Urinary bladder (tissue), 4 donors: ENCODE measurements around the gene ACAN. TPM values are rescaled to one million over a fixed set of nuclear protein-coding genes. Genes with fewer than 3 reads are reported as not detected.

ENCODE experiments used
- DNase-seq: peaks from one replicate; pipeline ENCODE4 v3.0.0-alpha.2; 2015; ENCODE audit errors: extremely low spot score
- H3K27ac ChIP-seq: one replicate; pipeline ENCODE4 v1.5.1; 2013; ENCODE audit warnings: low read depth, mild to moderate bottlenecking, moderate library complexity
- H3K36me3 ChIP-seq: one replicate; pipeline ENCODE4 v1.6.1; 2013; ENCODE audit warnings: mild to moderate bottlenecking, moderate library complexity; ENCODE audit not compliant: insufficient read depth
- H3K4me1 ChIP-seq: one replicate; pipeline ENCODE4 v1.6.1; 2013; ENCODE audit warnings: mild to moderate bottlenecking, moderate library complexity; ENCODE audit not compliant: insufficient read depth
- H3K4me3 ChIP-seq: one replicate; pipeline ENCODE4 v1.5.1; 2013; ENCODE audit warnings: low read depth, low read length
- WGBS: extraction: QIAGEN DNeasy Blood & Tissue Kit; methylation state at CpG from one replicate; pipeline ENCODE4 v1.1.7; 2013; 5-methylcytosine and 5-hydroxymethylcytosine counted together
- polyA plus RNA-seq: library from polyadenylated mRNA; stranded (reverse); fragments of 200-250 nt; gene quantifications from one replicate; pipeline ENCODE4 v1.2.3, GENCODE V29; 2013
- total RNA-seq: library from RNA; depleted of rRNA; stranded (reverse); fragments of >200 nt; gene quantifications from one replicate; pipeline ENCODE4 v1.2.3, GENCODE V29; 2014
- donor health status: healthy with polysubstance abuse.
- donor health status: healthy.

The ACAN gene
- total and polyA plus RNA-seq, 2 donors = 0.71 to 5.0 TPM

GRCh38 chr15:88880944-88881740, 77.9 kb downstream of the ACAN start:
- no peaks in the 10 kb centered on the region for H3K36me3 ChIP-seq
- no peaks in the 10 kb centered on the region for H3K4me1 ChIP-seq
- H3K27ac ChIP-seq = no peak overlapping the region
- WGBS = 96% methylated on average over 31 of the region's 31 CpGs
- no peak overlapping the region for H3K4me3 ChIP-seq
- DNase-seq = no peak

DNA sequence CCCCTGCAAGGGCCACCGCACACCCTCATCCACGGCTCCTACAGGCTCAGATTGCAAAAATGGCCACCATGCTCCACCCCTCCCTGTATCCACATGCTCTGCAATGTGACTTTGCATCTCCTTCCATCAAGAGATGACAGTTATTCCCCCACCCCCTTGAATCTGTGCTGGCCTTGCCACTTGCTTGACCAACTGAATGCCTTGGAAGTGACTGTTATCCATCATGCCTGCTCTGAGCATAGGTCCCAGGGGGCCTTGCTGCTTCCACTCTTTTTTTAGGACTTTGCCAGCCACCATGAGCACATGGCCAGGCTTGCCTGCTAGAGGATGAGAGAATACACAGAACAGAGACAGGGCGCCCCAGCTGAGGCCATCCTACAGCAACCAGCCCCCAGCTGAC, 78.5 kb downstream of the ACAN start:
- Histone ChIP-seq H3K36me3 (no peaks in the 10 kb centered on the region), H3K27ac (no peak overlapping the region), H3K4me3 (no peak overlapping the region), H3K4me1 (no peaks in the 10 kb centered on the region)
- 98% methylated on average over 3 of the region's 3 CpGs for WGBS
- no peak for DNase-seq

GRCh38 chr15:88882785-88883184, 79.5 kb downstream of the ACAN start:
- H3K36me3 ChIP-seq = no peaks in the 10 kb centered on the region
- 84% methylated on average over 4 of the region's 4 CpGs for WGBS
- no peak overlapping the region for H3K27ac ChIP-seq
- H3K4me1 ChIP-seq = no peaks in the 10 kb centered on the region
- no peak overlapping the region for H3K4me3 ChIP-seq
- no peak for DNase-seq

GRCh38 chr15:88887068-88887580, 83.9 kb downstream of the ACAN start:
- WGBS = 90% methylated on average over 18 of the region's 18 CpGs
- DNase-seq = no peak
- no peak overlapping the region for H3K4me3 ChIP-seq
- H3K36me3 ChIP-seq = no peaks in the 10 kb centered on the region
- no peak overlapping the region for H3K27ac ChIP-seq
- H3K4me1 ChIP-seq = no peaks in the 10 kb centered on the region

DNA sequence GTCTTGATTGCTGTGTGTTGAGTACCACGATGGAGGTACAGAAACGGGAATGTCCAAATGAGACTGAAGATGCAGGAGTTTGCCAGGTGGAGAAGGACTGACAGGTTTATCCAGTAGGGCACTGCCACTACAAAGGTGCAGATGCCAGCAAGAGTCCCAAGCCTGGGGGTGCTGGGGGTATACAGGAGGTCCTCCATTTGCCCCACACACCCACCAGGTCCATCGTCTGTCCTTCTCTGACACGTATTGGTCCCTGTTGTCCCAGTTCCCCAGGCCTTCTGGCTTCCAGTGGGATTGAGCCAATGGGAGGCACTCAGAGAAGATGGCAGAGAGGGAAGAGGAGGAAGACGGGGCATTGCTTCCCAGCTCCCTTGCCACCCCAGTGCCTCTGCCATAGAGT, 85.5 kb downstream of the ACAN start:
- no peaks in the 10 kb centered on the region for H3K4me1 ChIP-seq
- no peak overlapping the region for H3K4me3 ChIP-seq
- DNase-seq = no peak
- no peaks in the 10 kb centered on the region for H3K36me3 ChIP-seq
- WGBS = 94% methylated on average over 5 of the region's 5 CpGs
- no peak overlapping the region for H3K27ac ChIP-seq

- no peak overlapping the region for H3K27ac ChIP-seq
- H3K4me1 ChIP-seq = no peaks in the 10 kb centered on the region
- DNase-seq = no peak
- no peak overlapping the region for H3K4me3 ChIP-seq
- 85% methylated on average over 4 of the region's 4 CpGs for WGBS
- H3K36me3 ChIP-seq = no peaks in the 10 kb centered on the region
Observed at GRCh38 chr15:88890495-88890894, 87.3 kb downstream of the ACAN start.

- 80% methylated on average over 7 of the region's 7 CpGs for WGBS
- H3K27ac ChIP-seq = no peak overlapping the region
- H3K4me3 ChIP-seq = no peak overlapping the region
- no peak for DNase-seq
- H3K36me3 ChIP-seq = no peaks in the 10 kb centered on the region
- no peaks in the 10 kb centered on the region for H3K4me1 ChIP-seq
Observed at GRCh38 chr15:88891540-88892254, 88.5 kb downstream of the ACAN start.

DNA sequence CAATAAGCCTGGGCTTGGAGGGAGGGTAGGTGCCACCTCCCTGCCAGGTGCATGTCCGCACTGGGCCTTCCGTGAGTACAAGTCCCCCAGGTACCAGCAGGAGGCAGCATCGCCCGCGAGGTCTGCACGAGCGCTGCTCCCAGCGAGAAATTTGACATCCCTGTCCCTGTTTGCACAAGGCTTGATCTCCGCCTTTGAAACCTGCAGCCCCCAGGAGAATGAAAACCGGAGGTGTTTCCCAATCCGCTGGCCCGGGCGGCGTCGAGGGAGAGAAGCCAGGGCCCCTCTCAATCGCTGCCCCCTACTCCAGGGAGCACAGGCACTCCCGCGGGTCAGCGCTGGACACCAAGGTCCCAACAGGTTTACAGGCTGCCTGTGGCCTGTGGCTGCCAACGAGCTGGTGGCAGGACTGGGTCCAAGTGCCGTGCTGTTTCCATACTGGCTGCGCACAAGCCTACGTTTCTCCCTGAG, 91.1 kb downstream of the ACAN start:
- 3% methylated on average over 23 of the region's 23 CpGs for WGBS
- DNase-seq = no peak
- peaks cover 3% of the 10 kb centered on the region for H3K4me1 ChIP-seq

DNA sequence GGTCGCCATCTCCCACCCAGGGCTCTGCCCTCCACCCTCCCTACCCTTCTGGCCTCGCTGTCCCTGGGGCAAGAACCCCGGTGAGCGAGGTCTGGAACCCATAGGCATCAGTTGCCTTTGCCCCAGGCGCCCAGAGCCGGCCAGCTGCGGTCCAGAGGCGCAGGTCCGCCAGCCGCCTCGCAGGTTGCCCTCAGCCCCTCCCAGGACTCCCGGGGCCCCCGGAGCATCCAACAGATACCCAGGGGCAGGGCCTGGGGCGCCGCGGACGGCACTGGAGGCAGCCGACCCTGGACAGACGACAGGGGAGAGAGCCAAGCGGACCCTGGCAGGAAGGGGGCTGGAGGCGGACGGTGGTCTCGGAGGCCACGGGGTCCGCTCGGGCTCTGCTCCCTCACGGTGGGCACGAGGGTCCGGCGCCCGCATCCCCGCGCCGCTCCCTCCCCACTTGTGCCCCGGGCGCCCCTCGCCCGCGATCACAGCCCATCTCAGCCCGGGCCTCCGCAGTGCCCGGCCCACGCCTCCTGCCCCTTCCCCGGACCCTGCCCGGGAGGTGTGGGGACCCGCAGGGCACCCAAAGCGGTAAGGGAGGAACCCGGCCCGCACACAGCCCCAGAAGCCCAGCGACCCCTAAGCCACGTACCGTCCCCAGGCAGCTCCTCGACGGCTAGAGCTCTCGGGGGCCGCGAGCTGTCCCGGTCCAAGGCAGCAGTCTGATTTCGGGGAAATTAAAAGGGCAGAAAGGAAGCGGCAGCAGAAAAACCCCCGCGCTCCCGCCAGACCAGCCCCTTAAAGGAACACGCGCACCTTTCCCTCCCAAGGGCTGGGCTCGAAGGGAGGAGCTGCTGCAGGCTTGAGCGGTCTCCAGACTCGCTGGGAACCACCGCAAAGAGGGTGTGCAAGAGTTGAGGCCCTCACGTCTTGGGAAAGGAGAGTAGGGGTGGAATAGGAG, 91.9 kb downstream of the ACAN start, which contains the start of gene HAPLN3:
TSS of gene HAPLN3 (minus strand) at position 726 of the 949 bp plus-strand sequence. CDS start 8,246 bp downstream, outside the sequence.
- Histone ChIP-seq H3K36me3 (no peaks in the 10 kb centered on the region), H3K4me1 (peaks cover 3% of the 10 kb centered on the region), H3K27ac (no peak within 1 kb of the TSS), H3K4me3 (peak within 1 kb of the TSS; percentile 36)
- DNase-seq = no peak
- 2% methylated on average over 70 of the region's 70 CpGs for WGBS

More for the DNA sequence above, 91.1 kb downstream of the ACAN start:
- peak overlapping the region; percentile 36 for H3K4me3 ChIP-seq
- no peak overlapping the region for H3K27ac ChIP-seq
- no peaks in the 10 kb centered on the region for H3K36me3 ChIP-seq

GRCh38 chr15:88896333-88897033, 93.2 kb downstream of the ACAN start:
- Histone ChIP-seq H3K27ac (no peak overlapping the region), H3K36me3 (no peaks in the 10 kb centered on the region), H3K4me3 (no peak overlapping the region), H3K4me1 (peaks cover 3% of the 10 kb centered on the region)
- 84% methylated on average over 8 of the region's 8 CpGs for WGBS
- DNase-seq = no peak

GRCh38 chr15:88897142-88897455, 93.9 kb downstream of the ACAN start:
- WGBS = 18% methylated on average over 8 of the region's 8 CpGs
- no peak for DNase-seq
- no peaks in the 10 kb centered on the region for H3K36me3 ChIP-seq
- no peak overlapping the region for H3K4me3 ChIP-seq
- H3K27ac ChIP-seq = no peak overlapping the region
- H3K4me1 ChIP-seq = peaks cover 3% of the 10 kb centered on the region

- H3K27ac ChIP-seq = no peak overlapping the region
- 39% methylated on average over 12 of the region's 12 CpGs for WGBS
- no peak overlapping the region for H3K4me3 ChIP-seq
- no peaks in the 10 kb centered on the region for H3K36me3 ChIP-seq
- no peak for DNase-seq
- peaks cover 3% of the 10 kb centered on the region for H3K4me1 ChIP-seq
Observed at GRCh38 chr15:88897456-88898194, 94.4 kb downstream of the ACAN start.
